Measurements from ENCODE around the gene NUDT14.

DNA sequence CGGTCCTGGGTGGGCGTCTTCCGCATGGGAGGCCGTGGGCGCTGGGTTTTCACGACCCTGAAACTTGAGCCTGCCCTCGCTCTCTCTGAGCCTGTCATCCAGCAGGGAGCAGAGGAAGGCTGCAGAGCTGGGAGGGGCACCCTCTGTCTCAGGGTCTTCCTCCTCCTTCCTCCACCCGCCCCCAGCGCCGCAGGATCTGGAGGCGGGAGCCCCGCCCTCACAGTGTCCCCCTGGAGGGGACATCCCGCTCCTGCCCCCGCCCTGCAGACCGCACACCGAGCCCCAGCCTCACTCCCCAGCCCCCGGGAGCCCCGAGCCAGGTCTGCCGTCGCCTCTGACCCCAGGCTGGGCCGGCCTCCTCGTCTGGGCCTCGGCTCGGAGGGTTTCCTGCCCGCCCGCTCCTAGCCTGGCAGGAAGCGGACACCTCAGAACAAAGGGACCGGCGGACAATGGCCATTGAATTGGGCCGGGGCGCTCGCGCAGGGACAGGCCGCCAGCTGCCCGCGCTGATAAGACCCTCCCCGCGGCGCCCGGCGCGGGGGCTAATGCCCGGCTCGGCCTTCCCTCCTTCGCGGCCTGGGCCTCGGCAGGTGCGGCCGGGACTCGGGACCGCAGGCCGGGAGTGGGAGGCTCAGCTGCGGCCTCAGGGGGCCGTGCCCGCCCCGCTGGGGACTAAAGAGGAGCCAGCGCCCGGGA, 15.3 kb upstream of the NUDT14 start:
- TF ChIP-seq POLR2AphosphoS5 (IDR thresholded peaks at IDR 0.05) (peak; percentile 46 to 49), POLR2A (IDR thresholded peaks at IDR 0.05) (peak in 1 of 4 donors; percentile 16)
- TF ChIP-seq, protein P1, sequence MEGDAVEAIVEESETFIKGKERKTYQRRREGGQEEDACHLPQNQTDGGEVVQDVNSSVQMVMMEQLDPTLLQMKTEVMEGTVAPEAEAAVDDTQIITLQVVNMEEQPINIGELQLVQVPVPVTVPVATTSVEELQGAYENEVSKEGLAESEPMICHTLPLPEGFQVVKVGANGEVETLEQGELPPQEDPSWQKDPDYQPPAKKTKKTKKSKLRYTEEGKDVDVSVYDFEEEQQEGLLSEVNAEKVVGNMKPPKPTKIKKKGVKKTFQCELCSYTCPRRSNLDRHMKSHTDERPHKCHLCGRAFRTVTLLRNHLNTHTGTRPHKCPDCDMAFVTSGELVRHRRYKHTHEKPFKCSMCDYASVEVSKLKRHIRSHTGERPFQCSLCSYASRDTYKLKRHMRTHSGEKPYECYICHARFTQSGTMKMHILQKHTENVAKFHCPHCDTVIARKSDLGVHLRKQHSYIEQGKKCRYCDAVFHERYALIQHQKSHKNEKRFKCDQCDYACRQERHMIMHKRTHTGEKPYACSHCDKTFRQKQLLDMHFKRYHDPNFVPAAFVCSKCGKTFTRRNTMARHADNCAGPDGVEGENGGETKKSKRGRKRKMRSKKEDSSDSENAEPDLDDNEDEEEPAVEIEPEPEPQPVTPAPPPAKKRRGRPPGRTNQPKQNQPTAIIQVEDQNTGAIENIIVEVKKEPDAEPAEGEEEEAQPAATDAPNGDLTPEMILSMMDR (IDR thresholded peaks at IDR 0.05), result no peak
